WI38 (cell line): ENCODE measurements around the gene OR4L1.

Experiments
- H3K4me3 ChIP-seq: 2 replicates; pipeline ENCODE4 v1.5.1; 2011; ENCODE audit warnings: low read depth, mild to moderate bottlenecking, control low read depth, low read length
- CTCF ChIP-seq: IDR thresholded peaks from 2 replicates; pipeline ENCODE4 v1.5.1; 2012; ENCODE audit warnings: low read depth, mild to moderate bottlenecking, control low read depth, low read length

Gene OR4L1

GRCh38 chr14:20059745-20060144, at the start of gene OR4L1:
OR4L1 (plus strand) TSS chr14:20060045; CDS start chr14:20060045, 0 bp downstream.
- H3K4me3 ChIP-seq, result no peak within 1 kb of the TSS
- no peak for TF ChIP-seq CTCF

GRCh38 chr14:20019257-20019865, 40.5 kb upstream of the OR4L1 start, which contains the start of gene OR4K14:
OR4K14 (minus strand) TSS chr14:20019307; CDS start chr14:20015193, 4,114 bp downstream.
- no peak within 1 kb of the TSS for H3K4me3 ChIP-seq

GRCh38 chr14:20031058-20031457, 28.8 kb upstream of the OR4L1 start:
- no peak for TF ChIP-seq CTCF
- H3K4me3 ChIP-seq, result no peak overlapping the region

More at GRCh38 chr14:20019257-20019865, 40.5 kb upstream of the OR4L1 start, which contains the start of gene OR4K14:
- no peak for TF ChIP-seq CTCF

- no peak for TF ChIP-seq CTCF
- no peak overlapping the region for H3K4me3 ChIP-seq
These were observed 24.4 kb upstream of the OR4L1 start for GRCh38 chr14:20035449-20035848.

- no peak for TF ChIP-seq CTCF
- H3K4me3 ChIP-seq, result no peak within 1 kb of the TSS
These were observed 23.9 kb upstream of the OR4L1 start, which contains the start of gene OR4K13 for GRCh38 chr14:20035938-20036337. OR4K13 (minus strand) TSS chr14:20036038; CDS start chr14:20034758, 1,280 bp downstream.

GRCh38 chr14:20044243-20044642, 15.6 kb upstream of the OR4L1 start:
- TF ChIP-seq CTCF, result no peak
- H3K4me3 ChIP-seq, result no peak overlapping the region

- H3K4me3 ChIP-seq, result no peak overlapping the region
- TF ChIP-seq CTCF, result no peak
These were observed 11.6 kb upstream of the OR4L1 start for GRCh38 chr14:20048202-20048601.
